Measurements from ENCODE around the gene KHNYN. TPM values are rescaled to one million over a fixed set of nuclear protein-coding genes. Genes with fewer than 3 reads are reported as not detected.

The KHNYN gene
- 143 and 152 TPM in 2 replicates for total RNA-seq

GRCh38 chr14:24429395-24430142, at the start of gene KHNYN, which contains the start of gene CBLN3:
Gene KHNYN, plus strand, starts transcription at chr14:24429954. Its CDS starts 777 bp downstream, at chr14:24430731.
Gene CBLN3, minus strand, starts transcription at chr14:24429668. Its CDS starts 614 bp downstream, at chr14:24429054.

GRCh38 chr14:24398653-24399446, 30.9 kb upstream of the KHNYN start, which contains the start of gene NYNRIN:
Gene NYNRIN, plus strand, starts transcription at chr14:24399003. Its CDS starts 244 bp downstream, at chr14:24399247.

GRCh38 chr14:24442240-24443052, 12.7 kb downstream of the KHNYN start, which contains the start of gene SDR39U1:
Gene SDR39U1, minus strand, starts transcription at chr14:24442776. Its CDS starts 7 bp downstream, at chr14:24442769.

Other genes with a start within 250 kb of the KHNYN start
- gene IPO4, start 241.1 kb upstream of the KHNYN start, total RNA-seq, result 20.4 and 36.2 TPM in 2 replicates
- 73.8 and 74.5 TPM in 2 replicates for gene TM9SF1, start 234.5 kb upstream of the KHNYN start, total RNA-seq
- gene TSSK4, start 224.3 kb upstream of the KHNYN start, total RNA-seq, result 0.54 TPM in 1 of 2 replicates, not detected in the other
- 20.5 and 22.0 TPM in 2 replicates for gene CHMP4A, start 216.5 kb upstream of the KHNYN start, total RNA-seq
- 15.3 and 15.6 TPM in 2 replicates for gene MDP1, start 213.9 kb upstream of the KHNYN start, total RNA-seq
- gene NEDD8, start 197.6 kb upstream of the KHNYN start, total RNA-seq, result 99.8 and 112 TPM in 2 replicates
- gene GMPR2, start 197.0 kb upstream of the KHNYN start, total RNA-seq, result 79.6 and 117 TPM in 2 replicates
- 57.4 and 70.3 TPM in 2 replicates for gene TINF2, start 187.3 kb upstream of the KHNYN start, total RNA-seq
- gene TGM1, start 166.8 kb upstream of the KHNYN start, total RNA-seq, result 33.4 and 35.4 TPM in 2 replicates
- 51.1 and 51.4 TPM in 2 replicates for gene RABGGTA, start 158.4 kb upstream of the KHNYN start, total RNA-seq
- gene DHRS1, start 130.2 kb upstream of the KHNYN start, total RNA-seq, result 27.1 and 27.9 TPM in 2 replicates
- 20.4 and 30.3 TPM in 2 replicates for gene NOP9, start 130.1 kb upstream of the KHNYN start, total RNA-seq
- gene CIDEB, start 122.0 kb upstream of the KHNYN start, total RNA-seq, result 9.0 and 11.0 TPM in 2 replicates
- 6.3 and 6.8 TPM in 2 replicates for gene LTB4R2, start 119.8 kb upstream of the KHNYN start, total RNA-seq
- gene LTB4R, start 118.5 kb upstream of the KHNYN start, total RNA-seq, result 2.4 and 3.1 TPM in 2 replicates
- 2.0 and 2.7 TPM in 2 replicates for gene ADCY4, start 94.9 kb upstream of the KHNYN start, total RNA-seq
- gene RIPK3, start 90.0 kb upstream of the KHNYN start, total RNA-seq, result 7.5 and 13.0 TPM in 2 replicates
- gene NFATC4, start 61.8 kb upstream of the KHNYN start, total RNA-seq, result 41.8 and 59.3 TPM in 2 replicates
- 116 and 153 TPM in 2 replicates for gene NYNRIN, start 31.0 kb upstream of the KHNYN start, total RNA-seq
- 0.87 and 2.4 TPM in 2 replicates for gene CBLN3, start 286 bp upstream of the KHNYN start, total RNA-seq
- 14.1 and 23.2 TPM in 2 replicates for gene SDR39U1, start 12.8 kb downstream of the KHNYN start, total RNA-seq
- gene CMA1, start 78.3 kb downstream of the KHNYN start, total RNA-seq, result not detected in 2 replicates
- gene CTSG, start 146.3 kb downstream of the KHNYN start, total RNA-seq, result not detected in 2 replicates
- not detected in 2 replicates for gene GZMH, start 179.7 kb downstream of the KHNYN start, total RNA-seq
- not detected in 2 replicates for gene GZMB, start 204.2 kb downstream of the KHNYN start, total RNA-seq